ENCODE data around the gene GJB3.

The GJB3 gene

GRCh38 chr1:34743775-34744174 lies 37.2 kb upstream of the GJB3 start:
- Histone ChIP-seq H3K4me1 (ENCODE audit: insufficient read depth, low read length) (0 out of 2 replicates have a peak, but pooled peaks cover 2% of the 10 kb centered on the region), H3K4me2 (ENCODE audit: insufficient read depth, low read length) (no peak overlapping the region), H3K27me3 (ENCODE audit: insufficient read depth, low read length, poor library complexity) (peaks cover 3% of the 10 kb centered on the region), H3K9ac (ENCODE audit: low read depth, low read length) (no peak overlapping the region), H3K36me3 (ENCODE audit: insufficient read depth, low read length) (no peaks in the 10 kb centered on the region), H2AFZ (ENCODE audit: low read depth, low read length) (no peak overlapping the region), H3K27ac (ENCODE audit: low read length) (no peak overlapping the region), H3K79me2 (ENCODE audit: insufficient read depth, low read length) (no peaks in the 10 kb centered on the region), H3K4me3 (ENCODE audit: low read depth in 1 of 2, low read length in 2 of 2) (no peak overlapping the region), H4K20me1 (ENCODE audit: insufficient read depth, low read length) (peaks cover 11% of the 10 kb centered on the region; the same call in 1 of the 2 replicates), H3K9me3 (ENCODE audit: insufficient read depth, low read length, severe bottlenecking) (no peaks in the 10 kb centered on the region)
- TF ChIP-seq EZH2 (IDR thresholded peaks at IDR 0.05; ENCODE audit: borderline replicate concordance, low read depth, low read length, severe bottlenecking) (no peak), CTCF (IDR thresholded peaks at IDR 0.05; ENCODE audit: borderline replicate concordance, extremely low read depth, low read length, poor library complexity, severe bottlenecking) (no peak)
- no peak for ATAC-seq (ENCODE audit: insufficient read depth, low read depth)
- no peak for DNase-seq

- H3K36me3 ChIP-seq (ENCODE audit: insufficient read depth, low read length), result no peaks in the 10 kb centered on the region
- H3K9ac ChIP-seq (ENCODE audit: low read depth, low read length), result no peak overlapping the region
- 0 out of 2 replicates have a peak, but pooled peaks cover 2% of the 10 kb centered on the region for H3K4me1 ChIP-seq (ENCODE audit: insufficient read depth, low read length)
- no peak overlapping the region for H3K4me3 ChIP-seq (ENCODE audit: low read depth in 1 of 2, low read length in 2 of 2)
- ATAC-seq (ENCODE audit: insufficient read depth, low read depth) (no peak), DNase-seq (no peak)
- H3K27me3 ChIP-seq (ENCODE audit: insufficient read depth, low read length, poor library complexity), result peaks cover 4% of the 10 kb centered on the region
- H3K79me2 ChIP-seq (ENCODE audit: insufficient read depth, low read length), result no peaks in the 10 kb centered on the region
- no peak overlapping the region for H3K27ac ChIP-seq (ENCODE audit: low read length)
- peaks cover 11% of the 10 kb centered on the region; the same call in 1 of the 2 replicates for H4K20me1 ChIP-seq (ENCODE audit: insufficient read depth, low read length)
- H3K9me3 ChIP-seq (ENCODE audit: insufficient read depth, low read length, severe bottlenecking), result no peaks in the 10 kb centered on the region
- no peak for TF ChIP-seq EZH2 (IDR thresholded peaks at IDR 0.05; ENCODE audit: borderline replicate concordance, low read depth, low read length, severe bottlenecking)
- no peak overlapping the region for H3K4me2 ChIP-seq (ENCODE audit: insufficient read depth, low read length)
- no peak overlapping the region for H2AFZ ChIP-seq (ENCODE audit: low read depth, low read length)
Observed at GRCh38 chr1:34744851-34745250, 36.2 kb upstream of the GJB3 start.

GRCh38 chr1:34745666-34746065 lies 35.3 kb upstream of the GJB3 start:
- no peak overlapping the region for H2AFZ ChIP-seq (ENCODE audit: low read depth, low read length)
- H3K4me1 ChIP-seq (ENCODE audit: insufficient read depth, low read length), result 0 out of 2 replicates have a peak, but pooled peaks cover 2% of the 10 kb centered on the region
- H3K4me3 ChIP-seq (ENCODE audit: low read depth in 1 of 2, low read length in 2 of 2), result no peak overlapping the region
- no peaks in the 10 kb centered on the region for H3K79me2 ChIP-seq (ENCODE audit: insufficient read depth, low read length)
- H3K9ac ChIP-seq (ENCODE audit: low read depth, low read length), result no peak overlapping the region
- ATAC-seq (ENCODE audit: insufficient read depth, low read depth) (no peak), DNase-seq (no peak)
- H3K4me2 ChIP-seq (ENCODE audit: insufficient read depth, low read length), result no peak overlapping the region
- no peaks in the 10 kb centered on the region for H3K9me3 ChIP-seq (ENCODE audit: insufficient read depth, low read length, severe bottlenecking)
- H4K20me1 ChIP-seq (ENCODE audit: insufficient read depth, low read length), result peaks cover 11% of the 10 kb centered on the region; the same call in 1 of the 2 replicates
- H3K27ac ChIP-seq (ENCODE audit: low read length), result no peak overlapping the region
- peaks cover 10% of the 10 kb centered on the region for H3K27me3 ChIP-seq (ENCODE audit: insufficient read depth, low read length, poor library complexity)
- TF ChIP-seq CTCF (IDR thresholded peaks at IDR 0.05; ENCODE audit: borderline replicate concordance, extremely low read depth, low read length, poor library complexity, severe bottlenecking) (no peak), EZH2 (IDR thresholded peaks at IDR 0.05; ENCODE audit: borderline replicate concordance, low read depth, low read length, severe bottlenecking) (no peak)
- no peaks in the 10 kb centered on the region for H3K36me3 ChIP-seq (ENCODE audit: insufficient read depth, low read length)

GRCh38 chr1:34746101-34746500 lies 34.9 kb upstream of the GJB3 start:
- no peak for TF ChIP-seq EZH2 (IDR thresholded peaks at IDR 0.05; ENCODE audit: borderline replicate concordance, low read depth, low read length, severe bottlenecking)
- TF ChIP-seq CTCF (IDR thresholded peaks at IDR 0.05; ENCODE audit: borderline replicate concordance, extremely low read depth, low read length, poor library complexity, severe bottlenecking), result no peak
- Histone ChIP-seq H3K9me3 (ENCODE audit: insufficient read depth, low read length, severe bottlenecking) (no peaks in the 10 kb centered on the region), H3K4me1 (ENCODE audit: insufficient read depth, low read length) (0 out of 2 replicates have a peak, but pooled peaks cover 2% of the 10 kb centered on the region), H3K4me2 (ENCODE audit: insufficient read depth, low read length) (no peak overlapping the region), H2AFZ (ENCODE audit: low read depth, low read length) (no peak overlapping the region), H3K27me3 (ENCODE audit: insufficient read depth, low read length, poor library complexity) (peaks cover 10% of the 10 kb centered on the region), H3K4me3 (ENCODE audit: low read depth in 1 of 2, low read length in 2 of 2) (no peak overlapping the region), H3K79me2 (ENCODE audit: insufficient read depth, low read length) (no peaks in the 10 kb centered on the region), H3K27ac (ENCODE audit: low read length) (no peak overlapping the region), H3K9ac (ENCODE audit: low read depth, low read length) (no peak overlapping the region), H4K20me1 (ENCODE audit: insufficient read depth, low read length) (peaks cover 11% of the 10 kb centered on the region; the same call in 1 of the 2 replicates), H3K36me3 (ENCODE audit: insufficient read depth, low read length) (no peaks in the 10 kb centered on the region)
- no peak for ATAC-seq (ENCODE audit: insufficient read depth, low read depth)
- DNase-seq, result no peak

All from DND-41 (cell line).